NCI-H1105 treated with DMSO at 0.1 percent for 48 hours (cell line): ENCODE data around the gene THAP7.
"Not testable (repeated sequence)": the region's sequence is repeated elsewhere in the genome, so short reads cannot be mapped to it uniquely, and the experiment has no call there.

ENCODE experiments used
- DNase-seq: peaks from one replicate; lab custom pipeline; 2025; lab: John Stamatoyannopoulos, UW

The THAP7 gene

GRCh38 chr22:21012446-21013407 lies 10.8 kb upstream of the THAP7 start:
- DNase-seq = no peak

- DNase-seq = no peak
Measured at GRCh38 chr22:21010426-21011113, 8.7 kb upstream of the THAP7 start.

- DNase-seq = no peak
Measured at GRCh38 chr22:21009638-21010425, 7.9 kb upstream of the THAP7 start.

GRCh38 chr22:21009208-21009607 lies 7.3 kb upstream of the THAP7 start:
- not testable (repeated sequence) for DNase-seq

GRCh38 chr22:21003782-21004181 lies 1.9 kb upstream of the THAP7 start:
- DNase-seq = no peak

DNA sequence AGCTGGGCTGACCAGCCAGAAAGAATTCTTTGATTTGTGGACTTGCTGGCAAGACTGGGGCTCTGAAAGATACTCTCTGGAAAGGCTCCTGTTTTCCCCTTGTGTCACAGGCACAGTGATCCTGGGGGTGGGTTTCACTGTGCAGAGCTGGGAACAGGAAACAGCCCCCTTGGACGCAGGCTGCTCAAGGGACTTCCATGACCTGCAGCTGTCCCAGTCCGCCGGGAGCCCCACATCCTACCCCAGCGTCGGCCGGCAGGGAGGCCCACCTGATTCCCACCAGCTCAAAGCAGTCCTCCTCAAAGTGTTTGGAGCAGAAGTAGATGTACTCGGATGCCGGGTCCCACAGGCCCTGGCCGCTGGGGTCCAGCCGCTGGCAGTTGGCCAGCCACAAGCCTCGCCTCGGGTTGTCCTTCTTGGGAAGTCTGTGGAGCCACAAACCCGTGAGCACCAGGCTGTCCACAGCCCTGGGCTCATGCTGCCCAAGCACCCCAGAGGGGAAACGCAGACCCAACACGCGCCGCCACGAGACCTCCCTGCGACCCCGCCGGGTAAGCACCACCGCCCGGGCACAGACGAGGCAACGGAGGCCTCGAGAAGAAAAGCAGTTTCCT lies 824 bp downstream of the THAP7 start:
- DNase-seq = no peak

- no peak for DNase-seq
Measured at GRCh38 chr22:21000207-21000986, 1.5 kb downstream of the THAP7 start.

DNA sequence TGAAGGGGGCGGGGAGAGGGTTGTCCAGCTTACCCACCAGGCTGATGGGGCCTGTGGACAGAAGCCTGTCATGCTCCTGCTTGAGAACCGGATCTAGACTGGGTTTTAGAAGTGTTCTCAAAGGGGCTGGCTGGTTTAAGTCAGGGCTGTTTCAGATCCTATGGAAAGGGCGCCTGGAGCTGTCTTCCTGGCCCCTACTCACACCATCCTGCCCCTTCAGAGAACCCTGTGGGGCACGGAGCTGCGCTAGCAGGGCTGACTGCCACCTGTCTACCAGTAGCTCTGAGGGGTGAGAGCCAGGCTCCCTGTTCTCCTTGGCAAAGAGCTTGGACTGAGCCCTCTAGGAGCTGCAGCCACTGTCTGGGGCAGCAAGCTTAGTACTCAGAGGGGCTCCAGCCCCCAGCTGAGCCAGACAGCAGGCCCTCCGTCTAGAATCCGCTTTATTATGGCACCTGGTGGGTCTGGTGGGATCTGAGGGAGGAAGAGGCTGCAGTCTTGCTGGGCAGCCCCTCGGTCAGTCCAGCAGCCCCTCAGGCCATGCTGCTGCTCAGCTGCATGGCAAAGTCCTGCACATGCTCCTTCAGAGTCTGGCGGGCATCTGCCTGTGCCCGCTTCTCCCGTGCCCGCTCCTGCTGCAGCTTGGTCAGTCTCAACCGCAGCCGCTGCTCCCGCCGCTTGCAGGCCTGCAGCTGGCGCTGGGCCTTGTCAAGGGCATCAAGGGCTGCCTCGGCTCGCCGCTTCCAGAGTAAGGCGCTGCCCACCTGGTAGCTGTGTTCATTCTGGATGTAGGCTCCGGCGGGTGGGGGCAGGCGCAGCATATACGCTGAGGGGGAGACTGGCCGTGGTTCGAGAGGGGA lies 2.3 kb downstream of the THAP7 start:
- no peak for DNase-seq

- DNase-seq = no peak
Measured at GRCh38 chr22:20998411-20999336, 3.2 kb downstream of the THAP7 start.

- DNase-seq = no peak
Measured at GRCh38 chr22:20997536-20998257, 4.2 kb downstream of the THAP7 start.

DNA sequence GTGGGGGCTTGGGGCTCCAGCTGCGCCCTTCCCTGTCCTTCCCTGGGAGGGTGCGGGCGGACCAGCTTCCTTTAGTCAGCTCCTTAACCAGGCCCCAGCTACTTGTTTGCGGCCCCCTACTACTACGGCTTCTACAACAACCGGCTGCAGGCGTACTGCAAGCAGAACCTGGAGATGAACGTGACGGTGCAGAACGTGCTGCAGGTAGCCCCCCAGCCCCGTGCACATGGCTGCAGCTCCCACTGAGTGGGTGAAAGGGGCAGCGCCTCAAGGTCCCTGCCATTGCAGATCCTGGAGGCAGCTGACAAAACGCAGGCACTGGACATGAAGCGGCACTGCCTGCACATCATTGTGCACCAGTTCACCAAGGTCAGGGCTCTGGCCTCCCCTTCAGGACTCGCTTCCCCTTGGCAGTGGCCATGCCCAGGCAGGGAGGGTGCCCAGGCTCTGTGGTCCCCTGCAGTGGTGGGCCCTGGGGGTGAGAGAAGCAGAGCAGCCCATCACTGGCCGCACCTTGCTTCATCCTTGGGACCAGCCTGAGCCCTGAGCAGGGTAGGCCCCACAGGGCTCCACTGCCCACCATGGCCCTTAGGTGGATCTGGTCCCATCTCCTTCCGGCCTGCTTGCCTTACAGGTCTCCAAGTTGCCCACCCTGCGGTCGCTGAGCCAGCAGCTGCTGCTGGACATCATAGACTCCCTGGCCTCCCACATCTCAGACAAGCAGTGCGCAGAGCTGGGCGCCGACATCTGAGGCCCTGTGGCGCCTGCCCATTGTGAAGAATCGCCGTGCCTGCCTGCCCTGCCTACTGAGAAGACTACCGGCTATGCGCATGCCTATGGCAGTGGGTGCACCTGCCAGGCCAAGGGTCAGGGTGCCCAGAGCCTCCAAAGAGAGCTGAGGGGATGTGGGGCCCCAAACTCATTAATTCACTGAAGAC lies 5.1 kb downstream of the THAP7 start:
- no peak for DNase-seq

DNA sequence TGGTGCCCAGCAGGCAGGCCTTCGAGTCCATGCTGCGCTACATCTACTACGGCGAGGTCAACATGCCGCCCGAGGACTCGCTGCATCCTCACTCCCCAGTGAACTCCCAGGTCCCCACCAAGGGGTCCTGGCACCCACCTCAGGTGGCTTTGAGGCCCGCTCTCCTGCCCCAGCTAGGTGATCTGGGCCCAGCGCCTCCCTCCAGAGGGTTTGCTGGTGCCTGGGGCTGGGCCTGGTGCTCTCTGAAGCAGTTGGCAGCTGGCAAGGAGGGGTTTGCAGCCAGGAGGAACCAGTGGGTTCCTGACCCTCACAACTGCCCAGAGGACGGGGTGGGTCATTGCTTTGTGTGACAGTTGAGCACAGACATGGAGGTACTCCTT lies 5.9 kb downstream of the THAP7 start:
- no peak for DNase-seq

- DNase-seq = no peak
Measured at GRCh38 chr22:20995329-20996030, 6.4 kb downstream of the THAP7 start.

DNA sequence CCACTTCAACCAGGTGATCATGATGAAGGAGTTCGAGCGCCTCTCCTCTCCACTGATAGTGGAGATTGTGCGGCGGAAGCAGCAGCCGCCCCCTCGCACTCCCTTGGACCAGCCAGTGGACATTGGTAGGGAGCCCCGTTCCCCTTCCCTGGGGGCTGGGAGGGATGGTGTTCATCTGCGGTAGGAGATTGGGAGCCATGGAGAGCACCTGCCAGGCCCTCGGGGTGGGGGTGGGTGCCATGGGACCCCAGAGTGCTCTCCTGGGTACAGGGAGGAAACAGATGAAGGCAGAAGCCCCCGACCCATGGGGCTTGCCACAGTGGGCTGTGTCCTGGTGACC lies 7.0 kb downstream of the THAP7 start:
- DNase-seq = no peak

DNA sequence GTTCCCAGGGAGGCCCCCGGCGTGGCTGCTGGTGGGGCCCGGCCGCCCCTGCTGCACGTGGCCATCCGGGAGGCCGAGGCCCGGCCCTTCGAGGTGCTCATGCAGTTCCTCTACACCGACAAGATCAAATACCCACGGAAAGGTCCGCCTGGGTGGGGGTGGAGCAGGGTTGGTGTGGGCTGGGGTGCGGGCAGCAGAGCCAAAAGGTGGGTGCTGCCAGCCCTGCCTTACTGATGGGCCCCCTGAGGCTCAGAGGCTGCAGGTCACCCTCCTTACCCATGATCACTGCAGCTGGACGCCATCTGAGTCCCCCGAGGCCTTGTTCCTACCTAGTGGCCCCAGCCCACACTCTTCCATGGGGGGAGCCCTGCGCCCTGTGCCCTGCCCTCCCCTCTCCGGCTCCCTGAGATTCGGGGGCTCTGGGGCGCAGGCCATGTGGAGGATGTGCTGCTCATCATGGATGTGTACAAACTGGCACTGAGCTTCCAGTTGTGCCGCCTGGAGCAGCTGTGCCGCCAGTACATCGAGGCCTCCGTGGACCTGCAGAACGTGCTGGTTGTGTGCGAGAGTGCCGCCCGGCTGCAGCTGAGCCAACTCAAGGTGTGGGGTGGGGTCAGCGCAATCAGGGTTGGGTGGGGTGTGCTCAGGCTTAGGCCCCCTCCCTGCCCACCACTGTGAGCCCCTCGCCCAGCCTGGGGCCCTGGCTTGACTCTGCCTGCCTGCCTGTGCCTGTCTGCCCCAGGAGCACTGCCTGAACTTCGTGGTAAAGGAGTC lies 7.6 kb downstream of the THAP7 start:
- DNase-seq = no peak
